ENCODE measurements around the gene ATP6V0D1. TPM values are rescaled to one million over a fixed set of nuclear protein-coding genes. Genes with fewer than 3 reads are reported as not detected.

The ATP6V0D1 gene
- polyA plus RNA-seq, 2 of the 4 experiments (the other 2 are of a cell fraction) = 45.7 to 103 TPM

GRCh38 chr16:67474551-67475455 is 6.2 kb downstream of the ATP6V0D1 start:
- TF ChIP-seq RNF2 (IDR thresholded peaks at IDR 0.05; ENCODE audit: borderline replicate concordance, low read depth) (no peak), CEBPB (IDR thresholded peaks at IDR 0.05) (no peak), RFX5 (IDR thresholded peaks at IDR 0.05) (no peak), CTCF (IDR thresholded peaks at IDR 0.05) (no peak), ZC3H11A (IDR thresholded peaks at IDR 0.05) (no peak), JUNB (IDR thresholded peaks at IDR 0.05) (no peak), EHMT2 (IDR thresholded peaks at IDR 0.05; ENCODE audit: low read depth) (no peak), JUN (IDR thresholded peaks at IDR 0.05) (no peak), MAZ (IDR thresholded peaks at IDR 0.05; ENCODE audit: borderline replicate concordance, low read depth, low read length) (no peak), SMC3 (IDR thresholded peaks at IDR 0.05) (no peak), RARB (CRISPR knock-in tag; IDR thresholded peaks at IDR 0.05) (no peak), POLR2AphosphoS2 (conservative IDR thresholded peaks at IDR 0.05; ENCODE audit: low read length) (no peak), BHLHE40 (IDR thresholded peaks at IDR 0.05; ENCODE audit: low read depth, low read length) (no peak), MAFK (IDR thresholded peaks at IDR 0.05; ENCODE audit: partially characterized antibody) (no peak), ZNF302 (CRISPR knock-in tag; IDR thresholded peaks at IDR 0.05) (no peak)
- TF ChIP-seq, protein P1, sequence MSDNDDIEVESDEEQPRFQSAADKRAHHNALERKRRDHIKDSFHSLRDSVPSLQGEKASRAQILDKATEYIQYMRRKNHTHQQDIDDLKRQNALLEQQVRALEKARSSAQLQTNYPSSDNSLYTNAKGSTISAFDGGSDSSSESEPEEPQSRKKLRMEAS (IDR thresholded peaks at IDR 0.05) = no peak
- TF ChIP-seq, protein P2, sequence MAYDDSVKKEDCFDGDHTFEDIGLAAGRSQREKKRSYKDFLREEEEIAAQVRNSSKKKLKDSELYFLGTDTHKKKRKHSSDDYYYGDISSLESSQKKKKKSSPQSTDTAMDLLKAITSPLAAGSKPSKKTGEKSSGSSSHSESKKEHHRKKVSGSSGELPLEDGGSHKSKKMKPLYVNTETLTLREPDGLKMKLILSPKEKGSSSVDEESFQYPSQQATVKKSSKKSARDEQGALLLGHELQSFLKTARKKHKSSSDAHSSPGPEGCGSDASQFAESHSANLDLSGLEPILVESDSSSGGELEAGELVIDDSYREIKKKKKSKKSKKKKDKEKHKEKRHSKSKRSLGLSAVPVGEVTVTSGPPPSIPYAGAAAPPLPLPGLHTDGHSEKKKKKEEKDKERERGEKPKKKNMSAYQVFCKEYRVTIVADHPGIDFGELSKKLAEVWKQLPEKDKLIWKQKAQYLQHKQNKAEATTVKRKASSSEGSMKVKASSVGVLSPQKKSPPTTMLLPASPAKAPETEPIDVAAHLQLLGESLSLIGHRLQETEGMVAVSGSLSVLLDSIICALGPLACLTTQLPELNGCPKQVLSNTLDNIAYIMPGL (CRISPR knock-in tag; IDR thresholded peaks at IDR 0.05; ENCODE audit: borderline replicate concordance) = no peak
- TF ChIP-seq, protein P3, sequence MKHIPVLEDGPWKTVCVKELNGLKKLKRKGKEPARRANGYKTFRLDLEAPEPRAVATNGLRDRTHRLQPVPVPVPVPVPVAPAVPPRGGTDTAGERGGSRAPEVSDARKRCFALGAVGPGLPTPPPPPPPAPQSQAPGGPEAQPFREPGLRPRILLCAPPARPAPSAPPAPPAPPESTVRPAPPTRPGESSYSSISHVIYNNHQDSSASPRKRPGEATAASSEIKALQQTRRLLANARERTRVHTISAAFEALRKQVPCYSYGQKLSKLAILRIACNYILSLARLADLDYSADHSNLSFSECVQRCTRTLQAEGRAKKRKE (CRISPR knock-in tag; IDR thresholded peaks at IDR 0.05; ENCODE audit: low read depth) = no peak
- WGBS (ENCODE audit: missing lambda C conversion rate) = 88% methylated on average over 11 of the region's 11 CpGs
- no peak overlapping the region for H3K4me3 ChIP-seq
- CTCF ChIA-PET = interaction anchor here (0.6 to 3.3 kb wide), 11 partner anchors 9 to 169 kb away, joined by 3 to 22 read pairs (median 4); no protein-coding TSS in a partner anchor
- H3K4me2 ChIP-seq = no peak overlapping the region
- no peak for ATAC-seq
- no peaks in the 10 kb centered on the region for H3K9me3 ChIP-seq
- no peak for DNase-seq (ENCODE audit: low read depth in 1 of 2, low spot score in 1 of 2)
- POLR2A ChIA-PET = no interaction called here
- FAIRE-seq = no peak
- H3K27ac ChIP-seq = no peak overlapping the region
- peaks cover 5% of the 10 kb centered on the region; the same call in 1 of the 3 replicates for H3K4me1 ChIP-seq

DNA sequence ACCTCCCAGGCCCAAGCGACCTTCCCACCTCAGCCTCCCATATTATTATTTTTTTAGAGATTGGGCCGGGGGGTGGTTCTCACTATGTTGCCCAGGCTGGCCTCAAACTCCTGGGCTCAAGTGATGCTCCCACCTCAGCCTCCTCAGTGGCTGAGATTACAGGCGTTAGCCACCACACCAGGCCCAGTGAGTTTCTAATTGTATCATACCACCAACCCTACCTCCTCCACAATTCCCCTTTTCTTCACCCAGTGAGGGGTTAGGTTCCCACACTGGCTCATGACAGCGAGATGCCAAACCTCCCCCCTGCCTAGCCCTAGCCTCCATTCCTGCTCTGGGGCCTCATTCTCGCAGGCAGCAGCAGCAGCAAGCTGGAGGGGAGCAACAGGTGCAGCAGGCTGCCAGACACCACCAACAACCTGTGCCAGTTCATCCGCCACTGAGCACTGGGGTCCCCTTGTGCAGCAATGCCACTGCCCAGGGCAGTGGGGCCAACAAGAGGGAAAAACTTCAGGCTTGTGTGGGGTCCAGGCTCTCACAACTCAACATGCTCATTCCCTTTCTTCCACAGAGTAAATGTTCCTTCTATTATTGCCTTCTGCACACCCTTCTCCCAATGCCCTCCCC is 9.1 kb downstream of the ATP6V0D1 start:
- ChIA-PET POLR2A (no interaction called here), CTCF (interaction anchor here (1.2 to 4.3 kb wide), 3 partner anchors 9 to 44 kb away, joined by 3 to 19 read pairs (median 4); partner anchors contain the start of gene ATP6V0D1)
- no peak overlapping the region for H3K4me3 ChIP-seq
- ATAC-seq = no peak
- no peak overlapping the region for H3K27ac ChIP-seq
- DNase-seq (ENCODE audit: low read depth in 1 of 2, low spot score in 1 of 2) = no peak
- H3K4me1 ChIP-seq = no peaks in the 10 kb centered on the region
- no peak for FAIRE-seq
- 89% methylated on average over 5 of the region's 6 CpGs for WGBS (ENCODE audit: missing lambda C conversion rate)
- H3K4me2 ChIP-seq = no peak overlapping the region
- no peaks in the 10 kb centered on the region for H3K9me3 ChIP-seq
- TF ChIP-seq RARB (CRISPR knock-in tag; IDR thresholded peaks at IDR 0.05) (no peak), HDAC2 (IDR thresholded peaks at IDR 0.05) (no peak), POLR2AphosphoS2 (conservative IDR thresholded peaks at IDR 0.05; ENCODE audit: low read length) (no peak), FOSL2 (IDR thresholded peaks at IDR 0.05) (no peak), FOSL2 (CRISPR knock-in tag; IDR thresholded peaks at IDR 0.05) (no peak), MAZ (IDR thresholded peaks at IDR 0.05; ENCODE audit: borderline replicate concordance, low read depth, low read length) (no peak), MYC (IDR thresholded peaks at IDR 0.05; ENCODE audit: borderline replicate concordance, low read length) (no peak), HEYL (CRISPR knock-in tag; IDR thresholded peaks at IDR 0.05) (no peak), RNF2 (IDR thresholded peaks at IDR 0.05; ENCODE audit: borderline replicate concordance, low read depth) (no peak), BHLHE40 (IDR thresholded peaks at IDR 0.05; ENCODE audit: low read depth, low read length) (no peak), JUNB (IDR thresholded peaks at IDR 0.05) (no peak), NR3C1 (IDR thresholded peaks at IDR 0.05) (no peak), EP300 (IDR thresholded peaks at IDR 0.05) (no peak), MAFK (IDR thresholded peaks at IDR 0.05; ENCODE audit: partially characterized antibody) (no peak), SMC3 (IDR thresholded peaks at IDR 0.05) (no peak), GATA3 (IDR thresholded peaks at IDR 0.05; ENCODE audit: borderline replicate concordance) (no peak), RFX5 (IDR thresholded peaks at IDR 0.05) (no peak), HOXB5 (CRISPR knock-in tag; IDR thresholded peaks at IDR 0.05) (no peak), PHF8 (IDR thresholded peaks at IDR 0.05; ENCODE audit: borderline replicate concordance, low read depth) (no peak)
- TF ChIP-seq, protein P4, sequence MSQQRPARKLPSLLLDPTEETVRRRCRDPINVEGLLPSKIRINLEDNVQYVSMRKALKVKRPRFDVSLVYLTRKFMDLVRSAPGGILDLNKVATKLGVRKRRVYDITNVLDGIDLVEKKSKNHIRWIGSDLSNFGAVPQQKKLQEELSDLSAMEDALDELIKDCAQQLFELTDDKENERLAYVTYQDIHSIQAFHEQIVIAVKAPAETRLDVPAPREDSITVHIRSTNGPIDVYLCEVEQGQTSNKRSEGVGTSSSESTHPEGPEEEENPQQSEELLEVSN (IDR thresholded peaks at IDR 0.05; ENCODE audit: borderline replicate concordance, low read depth) = no peak
